ENCODE measurements around the gene TPM4.

TPM4 gene

GRCh38 chr19:16127080-16127479, 50.8 kb downstream of the TPM4 start:
- DNase-seq (ENCODE audit: low spot score) = no peak

- DNase-seq (ENCODE audit: low spot score) = no peak
Observed at GRCh38 chr19:16127776-16128371, 51.6 kb downstream of the TPM4 start.

- no peak for DNase-seq (ENCODE audit: low spot score)
Observed at GRCh38 chr19:16131648-16132047, 55.4 kb downstream of the TPM4 start.

GRCh38 chr19:16133818-16134217, 57.5 kb downstream of the TPM4 start:
- no peak for DNase-seq (ENCODE audit: low spot score)

GRCh38 chr19:16134510-16134909, 58.2 kb downstream of the TPM4 start:
- no peak for DNase-seq (ENCODE audit: low spot score)

- DNase-seq (ENCODE audit: low spot score) = no peak
Observed at GRCh38 chr19:16135430-16136127, 59.3 kb downstream of the TPM4 start.

GRCh38 chr19:16136185-16136999, 60.1 kb downstream of the TPM4 start:
- DNase-seq (ENCODE audit: low spot score) = no peak

- DNase-seq (ENCODE audit: low spot score) = no peak
Observed at GRCh38 chr19:16139752-16140151, 63.5 kb downstream of the TPM4 start.

- DNase-seq (ENCODE audit: low spot score) = no peak
Observed at GRCh38 chr19:16141043-16141442, 64.7 kb downstream of the TPM4 start.

- no peak for DNase-seq (ENCODE audit: low spot score)
Observed at GRCh38 chr19:16142032-16142580, 65.8 kb downstream of the TPM4 start.

GRCh38 chr19:16143399-16144215, 67.3 kb downstream of the TPM4 start, which contains the start of gene HSH2D:
Gene HSH2D, plus strand, starts transcription at chr19:16143685. Its CDS starts 5,066 bp downstream, at chr19:16148751.
- no peak for DNase-seq (ENCODE audit: low spot score)

GRCh38 chr19:16144216-16144581, 67.9 kb downstream of the TPM4 start:
- no peak for DNase-seq (ENCODE audit: low spot score)

GRCh38 chr19:16146112-16146511, 69.8 kb downstream of the TPM4 start:
- no peak for DNase-seq (ENCODE audit: low spot score)

GRCh38 chr19:16148443-16149229, 72.3 kb downstream of the TPM4 start:
- DNase-seq (ENCODE audit: low spot score) = no peak

Measured in putamen (tissue), 1 donor.